ENCODE measurements around the gene EML1. TPM values are rescaled to one million over a fixed set of nuclear protein-coding genes. Genes with fewer than 3 reads are reported as not detected.
A peak's percentile ranks its signal among the peaks of the same experiment; 100 is the strongest.

The EML1 gene
- polyA plus RNA-seq, 3 donors from 2014 or later: not detected

- peaks cover 1 to 18% (median 4%) of the 10 kb centered on the region in 3 donors for H3K27me3 Mint-ChIP-seq (ENCODE audit: low read depth in 3 of 3)
- no peaks in the 10 kb centered on the region for H3K9me3 Mint-ChIP-seq
- no peaks in the 10 kb centered on the region for H3K36me3 Mint-ChIP-seq
- no peak overlapping the region for H3K4me3 Mint-ChIP-seq
- H3K4me1 Mint-ChIP-seq: no peaks in the 10 kb centered on the region
- no peak for DNase-seq
- H3K27ac Mint-ChIP-seq: no peak overlapping the region
These were observed 83.2 kb downstream of the EML1 start for GRCh38 chr14:99876406-99876805.

GRCh38 chr14:99878563-99878962 is 85.3 kb downstream of the EML1 start:
- no peak overlapping the region for H3K4me3 Mint-ChIP-seq
- DNase-seq: no peak
- H3K27me3 Mint-ChIP-seq (ENCODE audit: low read depth in 3 of 3): peaks cover 1 to 13% (median 2%) of the 10 kb centered on the region in 3 donors
- H3K4me1 Mint-ChIP-seq: no peaks in the 10 kb centered on the region
- no peak overlapping the region for H3K27ac Mint-ChIP-seq
- no peaks in the 10 kb centered on the region for H3K9me3 Mint-ChIP-seq
- H3K36me3 Mint-ChIP-seq: no peaks in the 10 kb centered on the region

DNA sequence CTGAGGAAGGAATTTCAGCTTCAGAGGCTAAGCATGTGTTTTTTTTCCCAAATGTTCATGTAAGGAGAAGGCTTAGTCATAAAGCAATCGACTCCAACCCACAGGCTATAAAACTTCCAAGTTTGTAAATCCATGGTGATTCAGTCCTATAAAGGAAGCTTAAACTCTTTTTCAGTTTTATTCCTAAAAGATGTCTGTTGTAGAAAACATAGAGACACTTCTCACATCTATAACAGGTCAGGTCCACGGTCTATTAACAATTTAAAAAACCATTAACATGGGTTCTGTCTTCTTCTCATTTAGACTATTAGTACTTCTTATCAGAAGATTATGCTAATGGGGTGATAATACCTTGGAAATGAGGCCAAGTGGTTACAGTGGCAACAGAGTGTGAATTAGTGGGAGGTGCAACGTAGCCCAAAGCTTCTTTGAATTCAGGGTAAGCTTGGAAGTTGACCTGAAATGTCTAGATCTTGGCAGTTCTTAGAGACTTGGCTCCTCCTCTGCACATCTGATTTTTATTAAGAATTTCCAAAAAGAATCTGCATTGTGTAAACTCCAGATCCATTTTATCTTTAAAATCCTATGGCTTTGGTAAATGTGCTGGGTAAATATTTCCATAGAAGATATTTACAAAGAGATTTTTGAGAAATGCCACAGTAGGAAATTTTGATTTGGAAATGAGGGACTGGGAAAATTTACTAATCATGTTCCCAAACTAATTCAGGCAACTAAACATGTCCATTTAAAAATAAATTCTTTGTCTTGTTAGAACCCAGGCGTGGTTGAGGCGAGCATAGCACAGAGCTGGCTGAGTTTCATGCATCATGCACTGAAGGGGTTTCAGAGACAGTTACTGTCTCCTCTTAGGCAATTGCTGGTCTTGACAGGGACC is 86.4 kb downstream of the EML1 start:
- no peak overlapping the region for H3K4me3 Mint-ChIP-seq

GRCh38 chr14:99880651-99881420 is 87.6 kb downstream of the EML1 start:
- Mint-ChIP-seq H3K4me1 (no peaks in the 10 kb centered on the region), H3K27me3 (ENCODE audit: low read depth in 3 of 3) (peaks cover 1 to 13% (median 3%) of the 10 kb centered on the region in 3 donors), H3K9me3 (no peaks in the 10 kb centered on the region), H3K4me3 (no peak overlapping the region), H3K36me3 (no peaks in the 10 kb centered on the region), H3K27ac (no peak overlapping the region)
- no peak for DNase-seq

More for the DNA sequence above, 86.4 kb downstream of the EML1 start:
- H3K27me3 Mint-ChIP-seq (ENCODE audit: low read depth in 3 of 3): peaks cover 1 to 13% (median 3%) of the 10 kb centered on the region in 3 donors
- H3K36me3 Mint-ChIP-seq: no peaks in the 10 kb centered on the region
- H3K9me3 Mint-ChIP-seq: no peaks in the 10 kb centered on the region
- H3K27ac Mint-ChIP-seq: no peak overlapping the region
- DNase-seq: no peak
- H3K4me1 Mint-ChIP-seq: no peaks in the 10 kb centered on the region

- no peaks in the 10 kb centered on the region for H3K9me3 Mint-ChIP-seq
- peaks cover 1 to 7% (median 2%) of the 10 kb centered on the region in 3 donors for H3K27me3 Mint-ChIP-seq (ENCODE audit: low read depth in 3 of 3)
- DNase-seq: no peak
- H3K4me3 Mint-ChIP-seq: no peak overlapping the region
- no peaks in the 10 kb centered on the region for H3K36me3 Mint-ChIP-seq
- no peaks in the 10 kb centered on the region for H3K4me1 Mint-ChIP-seq
- H3K27ac Mint-ChIP-seq: no peak overlapping the region
These were observed 90.8 kb downstream of the EML1 start for GRCh38 chr14:99883866-99884650.

DNA sequence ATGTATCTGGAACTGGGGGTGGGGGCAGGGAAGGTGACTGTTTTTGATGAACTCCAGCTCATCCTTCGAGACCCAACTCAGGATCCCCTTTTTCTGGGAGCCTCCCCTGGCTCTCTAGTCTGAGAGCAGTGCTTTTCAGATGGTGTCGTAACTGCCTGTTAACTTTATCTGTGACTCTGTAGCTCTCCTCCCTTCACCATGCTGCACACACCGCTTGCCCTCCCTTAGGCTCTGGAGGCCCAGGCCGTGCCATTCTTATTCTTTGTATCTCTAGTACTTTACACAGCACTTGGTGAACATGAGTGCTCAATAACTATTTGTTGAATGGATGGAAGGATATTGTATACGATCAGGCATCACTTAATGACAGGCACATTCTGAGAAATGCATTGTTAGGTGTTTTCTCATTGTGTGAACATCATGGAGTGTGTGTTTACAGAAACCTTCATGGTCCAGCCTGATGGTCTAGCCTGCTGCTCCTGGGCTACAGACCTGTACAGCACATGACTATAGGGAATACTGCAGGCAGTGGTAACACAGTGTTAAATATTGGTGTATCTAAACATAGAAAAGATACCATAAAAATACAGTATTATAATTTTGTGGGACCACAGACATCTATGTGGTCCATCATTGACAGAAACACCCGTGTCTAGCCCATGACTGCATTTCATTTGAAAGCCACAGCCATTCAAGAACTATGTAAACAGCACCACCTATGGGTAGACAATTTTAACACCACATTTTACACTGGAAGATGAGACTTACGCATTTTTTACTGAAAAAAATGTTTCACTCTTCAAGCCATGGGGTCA is 91.8 kb downstream of the EML1 start:
- H3K27me3 Mint-ChIP-seq (ENCODE audit: low read depth in 3 of 3): peaks cover 2 to 8% (median 2%) of the 10 kb centered on the region in 3 donors
- no peak overlapping the region for H3K4me3 Mint-ChIP-seq
- DNase-seq: peak; percentile 34 to 56 (median 52)
- no peaks in the 10 kb centered on the region for H3K4me1 Mint-ChIP-seq
- no peaks in the 10 kb centered on the region for H3K9me3 Mint-ChIP-seq
- no peak overlapping the region for H3K27ac Mint-ChIP-seq
- no peaks in the 10 kb centered on the region for H3K36me3 Mint-ChIP-seq

- H3K36me3 Mint-ChIP-seq: no peaks in the 10 kb centered on the region
- no peaks in the 10 kb centered on the region for H3K4me1 Mint-ChIP-seq
- no peak for DNase-seq
- no peaks in the 10 kb centered on the region for H3K9me3 Mint-ChIP-seq
- peaks cover 2 to 7% (median 2%) of the 10 kb centered on the region in 3 donors for H3K27me3 Mint-ChIP-seq (ENCODE audit: low read depth in 3 of 3)
- H3K27ac Mint-ChIP-seq: no peak overlapping the region
- H3K4me3 Mint-ChIP-seq: no peak overlapping the region
These were observed 92.4 kb downstream of the EML1 start for GRCh38 chr14:99885649-99885958.

- H3K4me1 Mint-ChIP-seq: no peaks in the 10 kb centered on the region
- H3K27me3 Mint-ChIP-seq (ENCODE audit: low read depth in 3 of 3): peaks cover 2 to 4% (median 2%) of the 10 kb centered on the region in 3 donors
- no peak overlapping the region for H3K27ac Mint-ChIP-seq
- H3K36me3 Mint-ChIP-seq: no peaks in the 10 kb centered on the region
- H3K4me3 Mint-ChIP-seq: no peak overlapping the region
- no peaks in the 10 kb centered on the region for H3K9me3 Mint-ChIP-seq
- no peak for DNase-seq
These were observed 94.2 kb downstream of the EML1 start for GRCh38 chr14:99887407-99887806.

DNA sequence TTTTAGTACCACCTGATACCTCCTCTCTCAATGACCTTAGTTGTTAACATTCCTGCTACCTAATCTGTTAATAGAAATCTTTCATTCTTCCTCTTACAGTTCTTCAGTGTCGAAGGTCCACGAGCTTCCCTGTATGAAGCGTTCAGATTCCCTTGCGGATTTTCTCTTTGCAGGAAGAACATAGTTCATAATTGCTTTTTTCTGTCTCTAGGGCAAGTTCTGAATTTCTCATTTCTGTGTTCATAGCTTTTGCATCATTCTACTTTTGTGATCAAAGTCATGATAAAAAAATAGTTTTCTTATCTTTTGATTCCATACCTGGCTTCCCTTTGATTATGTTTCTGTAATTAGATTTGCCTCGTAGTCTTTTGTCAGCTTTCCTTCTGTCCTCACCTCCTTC is 94.9 kb downstream of the EML1 start:
- H3K27ac Mint-ChIP-seq: no peak overlapping the region
- no peaks in the 10 kb centered on the region for H3K4me1 Mint-ChIP-seq
- no peaks in the 10 kb centered on the region for H3K9me3 Mint-ChIP-seq
- no peak overlapping the region for H3K4me3 Mint-ChIP-seq
- peaks cover 2 to 4% (median 2%) of the 10 kb centered on the region in 3 donors for H3K27me3 Mint-ChIP-seq (ENCODE audit: low read depth in 3 of 3)
- DNase-seq: no peak
- no peaks in the 10 kb centered on the region for H3K36me3 Mint-ChIP-seq

- Mint-ChIP-seq H3K9me3 (no peaks in the 10 kb centered on the region), H3K4me3 (no peak overlapping the region), H3K27me3 (ENCODE audit: low read depth in 3 of 3) (peaks cover under 1 to 6% (median 2%) of the 10 kb centered on the region in 3 donors), H3K27ac (no peak overlapping the region), H3K4me1 (no peaks in the 10 kb centered on the region), H3K36me3 (no peaks in the 10 kb centered on the region)
- DNase-seq: no peak
These were observed 96.1 kb downstream of the EML1 start for GRCh38 chr14:99889268-99889667.

GRCh38 chr14:99891266-99891665 is 98.1 kb downstream of the EML1 start:
- Mint-ChIP-seq H3K36me3 (no peaks in the 10 kb centered on the region), H3K27ac (no peak overlapping the region), H3K4me1 (no peaks in the 10 kb centered on the region), H3K27me3 (ENCODE audit: low read depth in 3 of 3) (peaks cover 0 to 6% (median 2%) of the 10 kb centered on the region in 3 donors), H3K9me3 (no peaks in the 10 kb centered on the region), H3K4me3 (no peak overlapping the region)
- no peak for DNase-seq

GRCh38 chr14:99891900-99892299 is 98.7 kb downstream of the EML1 start:
- no peaks in the 10 kb centered on the region for H3K4me1 Mint-ChIP-seq
- no peak for DNase-seq
- H3K36me3 Mint-ChIP-seq: no peaks in the 10 kb centered on the region
- H3K27me3 Mint-ChIP-seq (ENCODE audit: low read depth in 3 of 3): peaks cover 0 to 6% (median 2%) of the 10 kb centered on the region in 3 donors
- H3K4me3 Mint-ChIP-seq: no peak overlapping the region
- H3K9me3 Mint-ChIP-seq: no peaks in the 10 kb centered on the region
- H3K27ac Mint-ChIP-seq: no peak overlapping the region

DNA sequence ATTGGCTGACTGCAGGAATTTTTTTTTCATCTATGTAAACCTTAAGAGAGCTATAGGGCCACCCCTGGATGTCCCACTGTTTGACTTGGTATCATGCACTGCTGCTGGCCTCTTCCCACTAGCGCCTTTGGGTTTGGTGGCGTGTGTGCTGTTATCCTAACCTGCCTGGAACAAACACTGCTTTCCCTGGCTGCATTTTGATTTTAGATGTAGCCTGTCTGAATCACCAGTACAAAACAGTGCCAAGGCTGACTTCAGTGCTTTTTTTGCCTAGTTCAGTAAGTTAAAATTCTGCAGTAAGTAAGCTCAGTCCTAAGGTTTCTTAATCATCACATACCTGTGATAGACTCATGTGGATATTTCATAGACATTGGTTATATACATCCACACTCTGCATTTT is 99.2 kb downstream of the EML1 start:
- no peaks in the 10 kb centered on the region for H3K4me1 Mint-ChIP-seq
- no peaks in the 10 kb centered on the region for H3K9me3 Mint-ChIP-seq
- no peak overlapping the region for H3K27ac Mint-ChIP-seq
- DNase-seq: no peak
- H3K36me3 Mint-ChIP-seq: no peaks in the 10 kb centered on the region
- no peak overlapping the region for H3K4me3 Mint-ChIP-seq
- H3K27me3 Mint-ChIP-seq (ENCODE audit: low read depth in 3 of 3): peaks cover 0 to 6% (median 2%) of the 10 kb centered on the region in 3 donors

Measured in immature natural killer cell (primary cell).